ENCODE data around the gene CITED2.

DNA sequence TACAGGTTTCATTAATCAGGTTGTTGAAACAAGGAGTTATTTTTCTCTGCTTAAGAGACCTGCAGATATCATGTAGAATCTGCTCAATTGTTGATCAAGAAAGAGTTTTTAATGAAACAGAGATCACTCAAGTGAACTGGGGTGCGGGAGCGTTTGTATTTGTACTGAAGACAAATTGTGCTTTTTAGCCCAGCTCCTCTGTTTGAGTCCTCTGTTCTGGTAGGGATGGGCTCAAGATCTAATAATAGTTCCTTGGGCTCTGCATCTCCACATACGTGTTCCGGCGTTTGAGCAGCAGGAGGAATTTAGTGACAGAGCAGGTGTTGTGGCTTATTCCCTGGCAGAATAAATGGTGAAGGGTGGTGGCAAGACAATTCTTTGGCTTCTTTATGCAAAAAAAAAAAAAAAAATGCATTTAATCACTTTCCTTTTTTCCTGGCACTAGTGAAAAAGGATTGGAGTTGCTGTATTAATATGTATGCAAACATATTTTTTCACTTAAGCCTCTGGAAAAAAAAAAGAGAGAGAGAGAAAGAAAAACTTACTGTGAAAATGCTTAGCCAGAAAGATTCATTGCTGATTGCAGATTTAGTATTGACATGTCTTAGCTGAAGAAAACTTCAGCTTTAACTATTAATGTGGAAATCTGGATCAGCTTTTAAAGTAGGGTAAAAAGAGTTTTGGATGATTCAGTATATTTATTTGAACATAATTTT is 4.0 kb downstream of the CITED2 start:
- no peak for TF ChIP-seq YY1 (IDR thresholded peaks at IDR 0.05; ENCODE audit: insufficient read depth, insufficient read length)
- no peak for TF ChIP-seq SUZ12 (IDR thresholded peaks at IDR 0.05; ENCODE audit: extremely low read depth, insufficient read depth, insufficient read length)

Measured in NT2/D1 (cell line).